AG04450 (cell line): ENCODE measurements around the gene CNIH3. TPM values are rescaled to one million over a fixed set of nuclear protein-coding genes. Genes with fewer than 3 reads are reported as not detected.

Experiments
- CTCF ChIA-PET: fragments of 300-600, 350-600 bp; formaldehyde crosslinking; extraction: SDS; loops from one replicate; lab custom pipeline; 2022; ENCODE audit warnings: antibody characterized with exemption, inconsistent platforms; lab: Charles Lee
- POLR2A ChIA-PET: fragments of 350-600 bp; formaldehyde crosslinking; extraction: SDS; loops from one replicate; lab custom pipeline; 2021; ENCODE audit warnings: antibody characterized with exemption, inconsistent platforms; lab: Yijun Ruan, JAX
- DNase-seq: peaks from one replicate; pipeline ENCODE4 v3.0.0-alpha.2; 2011; ENCODE audit warnings: low read depth, low spot score
- H3K27ac ChIP-seq: one replicate; pipeline ENCODE4 v1.5.1; 2012; ENCODE audit warnings: low read depth, low read length, control low read depth
- H3K27me3 ChIP-seq: one replicate; pipeline ENCODE4 v1.6.0; 2012; ENCODE audit warnings: low read length; ENCODE audit not compliant: control insufficient read depth, insufficient read depth
- H3K4me3 ChIP-seq: 2 replicates; pipeline ENCODE4 v1.5.1; 2011; ENCODE audit warnings: mild to moderate bottlenecking, low read depth, low read length, control low read depth
- H3K9me3 ChIP-seq: 2 replicates; pipeline ENCODE4 v1.5.1; 2012; ENCODE audit warnings: low read length; ENCODE audit not compliant: control insufficient read depth, insufficient read depth
- CTCF ChIP-seq: IDR thresholded peaks from 2 replicates; pipeline ENCODE4 v1.5.1; 2011; ENCODE audit warnings: low read depth, low read length, control low read depth, inconsistent platforms
- polyA plus RNA-seq: library from polyadenylated mRNA; depleted of rRNA; stranded (reverse); fragments of >200 nt; gene quantifications from 2 replicates; pipeline ENCODE4 v1.2.3, GENCODE V29; 2011

CNIH3 gene
- polyA plus RNA-seq, 1 experiment: 6.5 TPM

- Histone ChIP-seq H3K27ac (no peak overlapping the region), H3K9me3 (no peaks in the 10 kb centered on the region), H3K27me3 (no peaks in the 10 kb centered on the region), H3K4me3 (no peak overlapping the region)
- TF ChIP-seq CTCF: no peak
- CTCF ChIA-PET: interaction anchor here (1.6 kb wide), 1 partner anchor 155 kb away, joined by 4 read pairs; no protein-coding TSS in a partner anchor
- POLR2A ChIA-PET: no interaction called here
- DNase-seq: peak; percentile 61
Measured at GRCh38 chr1:224696891-224697765, 81.0 kb downstream of the CNIH3 start.

DNA sequence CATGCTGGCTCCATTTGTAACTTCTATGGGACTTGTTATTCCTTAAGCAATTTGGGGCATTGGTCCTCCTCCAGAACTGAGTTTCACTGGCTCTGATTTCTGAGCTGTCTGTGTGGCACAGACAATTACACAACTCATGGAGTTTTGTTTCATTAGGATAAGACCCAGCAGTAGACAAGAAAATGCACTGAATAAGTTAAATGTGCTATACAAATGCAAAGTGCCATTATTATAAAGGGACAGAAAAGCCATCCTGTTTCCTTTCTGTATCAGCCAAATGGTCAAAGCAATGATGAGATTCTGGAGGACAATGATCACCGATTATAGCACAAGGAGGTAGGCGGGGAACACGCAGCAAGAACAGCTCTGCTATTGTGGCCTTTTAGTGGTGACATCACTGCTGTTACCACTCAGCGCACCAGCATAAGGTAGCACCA lies 81.9 kb downstream of the CNIH3 start:
- Histone ChIP-seq H3K4me3 (no peak overlapping the region), H3K27ac (peak overlapping the region; percentile 35), H3K27me3 (no peaks in the 10 kb centered on the region), H3K9me3 (no peaks in the 10 kb centered on the region)
- DNase-seq: no peak
- ChIA-PET CTCF (no interaction called here), POLR2A (no interaction called here)
- TF ChIP-seq CTCF: no peak

- H3K9me3 ChIP-seq: no peaks in the 10 kb centered on the region
- H3K27ac ChIP-seq: no peak overlapping the region
- peak; percentile 42 for TF ChIP-seq CTCF
- no peaks in the 10 kb centered on the region for H3K27me3 ChIP-seq
- POLR2A ChIA-PET: no interaction called here
- no peak for DNase-seq
- CTCF ChIA-PET: interaction anchor here (0.6 to 2.7 kb wide), 13 partner anchors 9 to 222 kb away, joined by 3 to 15 read pairs (median 4); no protein-coding TSS in a partner anchor
- H3K4me3 ChIP-seq: no peak overlapping the region
Measured at GRCh38 chr1:224700918-224701531, 84.9 kb downstream of the CNIH3 start.

DNA sequence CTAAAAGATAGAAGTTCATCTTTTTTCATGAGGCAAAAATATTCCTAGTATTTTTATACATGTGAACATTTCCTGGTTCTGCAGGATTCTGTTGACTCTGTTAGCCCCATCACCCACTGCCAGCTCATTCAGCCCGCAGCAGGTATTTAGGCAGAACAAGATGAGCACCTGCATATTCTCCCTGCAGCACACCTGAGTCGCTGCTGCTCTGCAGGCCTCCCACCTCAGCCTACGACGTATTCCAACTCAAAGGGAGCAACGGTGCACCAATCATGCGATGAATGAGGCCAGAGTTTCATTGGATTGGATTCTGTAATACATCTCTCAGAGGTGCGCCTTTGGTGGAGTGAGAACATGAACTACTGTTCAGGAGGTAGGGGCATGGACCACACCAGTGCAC lies 87.6 kb downstream of the CNIH3 start:
- POLR2A ChIA-PET: no interaction called here

More for the DNA sequence above, 87.6 kb downstream of the CNIH3 start:
- TF ChIP-seq CTCF: no peak
- Histone ChIP-seq H3K27ac (no peak overlapping the region), H3K9me3 (no peaks in the 10 kb centered on the region), H3K4me3 (no peak overlapping the region), H3K27me3 (no peaks in the 10 kb centered on the region)
- CTCF ChIA-PET: interaction anchor here (0.8 to 1.0 kb wide), 2 partner anchors 16 to 191 kb away, joined by 3 read pairs; no protein-coding TSS in a partner anchor
- no peak for DNase-seq
